Kidney epithelial cell (primary cell): ENCODE results near the gene ZNF236. TPM values are rescaled to one million over a fixed set of nuclear protein-coding genes. Genes with fewer than 3 reads are reported as not detected.

Experiments
- DNase-seq: peaks from one replicate; pipeline ENCODE4 v3.0.0-alpha.2; 2010; ENCODE audit warnings: low read depth
- H3K27me3 ChIP-seq: 2 replicates; pipeline ENCODE4 v1.6.0; 2011; ENCODE audit warnings: low read length; ENCODE audit not compliant: control insufficient read depth, insufficient read depth
- H3K36me3 ChIP-seq: 2 replicates; pipeline ENCODE4 v1.5.1; 2011; ENCODE audit warnings: low read length; ENCODE audit not compliant: control insufficient read depth, insufficient read depth
- H3K4me3 ChIP-seq: 2 replicates; pipeline ENCODE4 v1.5.1; 2011; ENCODE audit warnings: low read depth, mild to moderate bottlenecking, control low read depth, low read length
- total RNA-seq: library from RNA; depleted of rRNA; stranded (reverse); fragments of >200 nt; gene quantifications from 2 replicates; pipeline ENCODE4 v1.2.3, GENCODE V29; 2015
- TF ChIP-seq, protein P1 (sequence below): IDR thresholded peaks from 2 replicates; pipeline ENCODE4 v1.5.1; 2011; ENCODE audit warnings: mild to moderate bottlenecking, moderate library complexity, low read length, control low read depth, inconsistent platforms; ENCODE audit not compliant: insufficient read depth, poor library complexity, severe bottlenecking

Gene ZNF236
- total RNA-seq, 1 donor from 2014 or later: 7.8 TPM

DNA sequence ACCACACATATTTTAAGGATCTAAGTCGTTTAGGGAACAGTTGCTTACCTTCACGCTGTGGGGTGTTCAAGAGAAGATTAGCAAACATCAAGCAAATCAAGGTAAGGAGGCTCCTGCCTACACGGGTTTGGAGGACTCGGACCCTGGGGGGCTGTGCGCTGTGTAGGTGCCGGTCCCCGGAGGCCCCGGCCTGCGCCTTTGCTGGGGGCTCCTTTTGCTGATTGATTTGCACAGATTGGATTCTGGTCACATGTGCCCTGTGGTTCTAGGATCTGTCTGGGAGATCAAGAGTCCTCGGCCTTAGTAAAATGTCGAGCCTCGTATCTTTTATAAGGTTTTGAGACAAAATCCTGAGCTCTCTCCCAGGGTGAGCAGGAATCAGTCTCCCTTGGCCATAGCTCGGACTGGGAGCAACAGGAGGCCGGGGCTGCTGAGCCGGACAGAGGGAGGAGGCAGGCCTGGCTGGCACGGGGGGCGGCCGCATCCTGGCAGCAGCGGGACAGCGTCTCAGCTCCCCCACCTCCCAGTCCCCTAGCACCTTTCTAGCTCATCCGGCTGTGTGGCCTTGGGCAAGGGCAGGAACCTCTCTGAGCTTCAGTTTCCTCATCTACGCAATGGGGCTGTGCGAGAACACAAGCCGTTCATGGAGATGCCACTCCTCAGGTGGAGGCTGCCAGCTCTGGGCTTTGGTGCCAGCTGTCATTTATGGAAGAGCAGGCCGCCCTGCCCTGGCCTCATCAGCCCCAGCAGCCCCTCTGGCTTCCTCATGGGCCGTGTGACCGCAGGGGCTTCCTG lies 163.0 kb downstream of the ZNF236 start:
- TF ChIP-seq, protein P1, sequence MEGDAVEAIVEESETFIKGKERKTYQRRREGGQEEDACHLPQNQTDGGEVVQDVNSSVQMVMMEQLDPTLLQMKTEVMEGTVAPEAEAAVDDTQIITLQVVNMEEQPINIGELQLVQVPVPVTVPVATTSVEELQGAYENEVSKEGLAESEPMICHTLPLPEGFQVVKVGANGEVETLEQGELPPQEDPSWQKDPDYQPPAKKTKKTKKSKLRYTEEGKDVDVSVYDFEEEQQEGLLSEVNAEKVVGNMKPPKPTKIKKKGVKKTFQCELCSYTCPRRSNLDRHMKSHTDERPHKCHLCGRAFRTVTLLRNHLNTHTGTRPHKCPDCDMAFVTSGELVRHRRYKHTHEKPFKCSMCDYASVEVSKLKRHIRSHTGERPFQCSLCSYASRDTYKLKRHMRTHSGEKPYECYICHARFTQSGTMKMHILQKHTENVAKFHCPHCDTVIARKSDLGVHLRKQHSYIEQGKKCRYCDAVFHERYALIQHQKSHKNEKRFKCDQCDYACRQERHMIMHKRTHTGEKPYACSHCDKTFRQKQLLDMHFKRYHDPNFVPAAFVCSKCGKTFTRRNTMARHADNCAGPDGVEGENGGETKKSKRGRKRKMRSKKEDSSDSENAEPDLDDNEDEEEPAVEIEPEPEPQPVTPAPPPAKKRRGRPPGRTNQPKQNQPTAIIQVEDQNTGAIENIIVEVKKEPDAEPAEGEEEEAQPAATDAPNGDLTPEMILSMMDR: no peak
- no peaks in the 10 kb centered on the region for H3K36me3 ChIP-seq
- peaks cover 8% of the 10 kb centered on the region for H3K27me3 ChIP-seq
- no peak for DNase-seq
- H3K4me3 ChIP-seq: no peak overlapping the region

DNA sequence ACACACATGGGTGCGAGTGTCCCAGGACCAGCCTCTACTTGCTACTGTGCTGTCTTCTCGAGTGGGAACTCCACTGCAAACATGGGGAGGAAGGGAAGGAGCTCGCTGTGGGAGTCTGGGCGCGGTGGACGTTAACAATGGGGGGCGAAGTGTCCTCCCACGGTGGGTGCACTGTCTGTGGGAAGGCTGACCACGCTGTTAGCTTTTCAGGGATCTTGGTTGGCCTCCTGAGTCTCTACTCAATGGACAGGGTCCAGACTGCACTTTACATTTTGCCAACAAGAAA lies 163.5 kb downstream of the ZNF236 start:
- Histone ChIP-seq H3K36me3 (no peaks in the 10 kb centered on the region), H3K4me3 (no peak overlapping the region), H3K27me3 (peaks cover 6% of the 10 kb centered on the region)
- DNase-seq: no peak
- TF ChIP-seq, protein P1: no peak

- no peak for DNase-seq
- Histone ChIP-seq H3K36me3 (no peaks in the 10 kb centered on the region), H3K27me3 (peaks cover 6% of the 10 kb centered on the region), H3K4me3 (no peak overlapping the region)
- TF ChIP-seq, protein P1: no peak
Measured at GRCh38 chr18:76986406-76986805, 164.0 kb downstream of the ZNF236 start.

DNA sequence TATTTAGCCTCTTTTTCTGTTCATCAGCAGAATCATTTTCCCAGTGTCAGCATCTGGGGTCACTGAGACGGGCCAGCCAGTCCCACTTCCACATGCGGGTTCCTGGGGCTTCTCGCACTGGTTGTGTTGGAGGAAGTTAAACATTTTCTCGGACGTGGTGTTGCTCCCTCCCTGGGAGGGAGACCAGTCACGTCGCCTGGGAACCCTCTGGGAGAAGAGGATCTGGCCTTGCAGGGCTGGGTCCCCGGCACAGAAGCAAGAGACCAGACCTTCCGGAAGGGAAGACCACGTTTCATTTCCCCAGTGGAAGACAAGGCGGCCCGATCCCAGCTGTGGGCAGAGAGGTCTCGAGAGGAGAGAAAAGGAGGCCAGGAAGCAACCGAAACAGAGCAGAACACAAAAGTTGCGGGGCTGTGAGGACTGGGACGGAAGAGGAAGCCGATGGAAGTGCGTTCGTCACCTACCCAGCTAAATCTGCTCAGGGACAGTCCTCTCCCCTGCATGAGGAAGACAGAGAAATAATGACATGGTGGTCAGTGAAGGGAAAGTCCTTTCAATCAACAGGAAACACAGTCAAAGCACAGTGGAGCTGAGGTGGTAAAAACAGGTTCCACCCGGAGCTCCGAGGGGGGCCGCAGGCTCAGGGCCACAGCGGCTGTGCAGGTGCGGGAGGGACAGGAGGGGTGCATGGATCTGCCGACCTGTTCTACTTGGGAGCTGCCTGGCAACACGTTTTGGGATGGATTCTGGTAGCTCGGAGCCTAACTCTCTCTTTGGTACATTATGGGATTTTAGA lies 165.9 kb downstream of the ZNF236 start:
- no peak overlapping the region for H3K4me3 ChIP-seq
- no peak for DNase-seq
- H3K27me3 ChIP-seq: peaks cover 6% of the 10 kb centered on the region
- TF ChIP-seq, protein P1: no peak
- no peaks in the 10 kb centered on the region for H3K36me3 ChIP-seq

GRCh38 chr18:76988827-76989646 lies 166.7 kb downstream of the ZNF236 start:
- TF ChIP-seq, protein P1: no peak
- Histone ChIP-seq H3K4me3 (no peak overlapping the region), H3K36me3 (no peaks in the 10 kb centered on the region), H3K27me3 (peaks cover 6% of the 10 kb centered on the region)
- DNase-seq: no peak
